Diencephalon (tissue), 1 donor: Measurements from ENCODE around the gene GTSE1. TPM values are rescaled to one million over a fixed set of nuclear protein-coding genes. Genes with fewer than 3 reads are reported as not detected.

Experiments used
- total RNA-seq: library from RNA; depleted of rRNA; stranded (reverse); fragments of >200 nt; gene quantifications from one replicate; pipeline ENCODE4 v1.2.3, GENCODE V29; 2014

Gene GTSE1, protein sequence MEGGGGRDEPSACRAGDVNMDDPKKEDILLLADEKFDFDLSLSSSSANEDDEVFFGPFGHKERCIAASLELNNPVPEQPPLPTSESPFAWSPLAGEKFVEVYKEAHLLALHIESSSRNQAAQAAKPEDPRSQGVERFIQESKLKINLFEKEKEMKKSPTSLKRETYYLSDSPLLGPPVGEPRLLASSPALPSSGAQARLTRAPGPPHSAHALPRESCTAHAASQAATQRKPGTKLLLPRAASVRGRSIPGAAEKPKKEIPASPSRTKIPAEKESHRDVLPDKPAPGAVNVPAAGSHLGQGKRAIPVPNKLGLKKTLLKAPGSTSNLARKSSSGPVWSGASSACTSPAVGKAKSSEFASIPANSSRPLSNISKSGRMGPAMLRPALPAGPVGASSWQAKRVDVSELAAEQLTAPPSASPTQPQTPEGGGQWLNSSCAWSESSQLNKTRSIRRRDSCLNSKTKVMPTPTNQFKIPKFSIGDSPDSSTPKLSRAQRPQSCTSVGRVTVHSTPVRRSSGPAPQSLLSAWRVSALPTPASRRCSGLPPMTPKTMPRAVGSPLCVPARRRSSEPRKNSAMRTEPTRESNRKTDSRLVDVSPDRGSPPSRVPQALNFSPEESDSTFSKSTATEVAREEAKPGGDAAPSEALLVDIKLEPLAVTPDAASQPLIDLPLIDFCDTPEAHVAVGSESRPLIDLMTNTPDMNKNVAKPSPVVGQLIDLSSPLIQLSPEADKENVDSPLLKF
- total RNA-seq, result 3.0 TPM

DNA sequence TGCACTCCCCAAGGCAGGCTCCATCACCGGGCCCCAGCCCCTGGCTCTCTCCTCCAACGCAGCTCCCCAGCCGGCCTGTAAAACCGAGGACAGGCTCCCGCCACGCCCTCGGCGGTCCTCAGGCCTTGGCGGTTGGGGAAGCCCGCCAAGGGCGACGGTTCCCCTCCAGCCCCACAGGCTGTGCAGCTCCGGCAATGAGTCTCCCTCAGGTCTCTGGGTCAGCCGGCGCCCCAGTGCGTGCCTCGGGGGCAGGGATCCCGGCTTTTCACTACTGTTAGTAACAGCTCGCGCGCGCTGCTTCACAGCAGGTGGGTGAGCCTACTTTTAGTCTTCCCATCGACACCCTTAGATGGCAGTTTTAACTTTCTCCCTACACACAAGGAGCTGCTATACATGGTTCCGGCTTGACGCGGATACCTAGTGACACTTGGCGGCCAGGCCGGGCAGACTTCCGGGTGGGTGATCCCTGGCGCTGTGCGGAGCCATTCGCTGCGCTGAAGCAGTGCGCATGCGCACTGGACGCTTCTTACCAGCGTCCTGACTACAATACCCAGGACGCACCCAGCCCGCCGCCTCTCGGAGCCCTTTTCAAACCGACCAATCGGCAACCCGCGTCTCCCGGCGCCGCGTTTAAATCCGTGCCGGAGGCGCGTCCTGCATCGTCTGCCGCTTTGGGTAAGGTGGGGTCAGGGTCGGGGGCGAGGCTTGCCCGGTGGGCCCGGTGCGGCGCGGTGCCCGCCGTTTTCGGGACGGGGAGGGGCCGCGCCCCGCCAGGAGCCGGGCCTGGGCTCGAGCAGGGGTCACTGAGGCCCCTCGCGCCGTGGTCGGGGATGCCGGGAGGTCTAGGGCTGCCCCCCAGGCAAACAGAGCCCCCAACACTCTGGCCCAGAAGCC lies at the start of gene GTSE1:
Gene GTSE1 (plus strand): TSS at position 614 of the 894 bp plus-strand sequence. CDS start 531 bp downstream, outside the sequence.

DNA sequence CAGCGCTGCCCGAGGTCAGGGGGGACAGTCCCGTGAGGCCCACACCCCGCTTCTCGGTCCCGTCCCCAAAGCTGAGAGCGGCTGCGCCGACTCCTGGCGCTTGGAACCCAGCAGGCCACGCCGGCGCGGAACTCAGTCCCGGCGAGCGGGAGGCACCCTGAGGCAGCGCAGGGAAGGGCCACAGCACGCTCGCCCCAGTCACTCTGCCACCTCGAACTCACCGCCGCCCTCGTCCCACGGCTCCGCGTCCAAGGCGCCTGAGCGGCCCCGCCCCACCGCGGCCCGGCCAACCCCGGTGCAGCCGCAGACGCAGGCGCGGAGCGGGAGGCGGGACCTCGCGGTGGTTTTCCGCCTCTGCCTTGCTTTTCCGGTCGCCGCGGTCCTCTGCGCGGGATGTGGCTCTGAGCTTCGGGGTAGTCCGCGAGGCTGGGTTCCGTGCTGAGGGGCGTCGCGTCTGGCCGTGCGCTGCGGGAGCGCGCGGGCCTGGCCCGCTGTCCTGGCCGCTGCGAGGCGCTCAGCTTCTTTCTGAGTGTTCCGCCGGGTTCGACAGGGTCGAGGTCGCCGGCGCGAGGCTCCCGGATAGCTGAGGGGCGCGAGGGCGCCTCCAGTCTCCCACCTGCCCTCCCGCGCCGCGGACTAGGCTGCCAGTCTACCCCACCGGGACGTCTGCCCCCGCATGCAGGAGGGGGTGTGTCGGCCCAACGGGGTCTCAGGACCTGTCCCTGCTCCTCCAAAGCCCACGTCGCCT lies 46.5 kb upstream of the GTSE1 start, which contains the start of gene CDPF1:
Gene CDPF1 (minus strand): TSS at position 259 of the 748 bp plus-strand sequence. CDS start 2,009 bp downstream, outside the sequence.

DNA sequence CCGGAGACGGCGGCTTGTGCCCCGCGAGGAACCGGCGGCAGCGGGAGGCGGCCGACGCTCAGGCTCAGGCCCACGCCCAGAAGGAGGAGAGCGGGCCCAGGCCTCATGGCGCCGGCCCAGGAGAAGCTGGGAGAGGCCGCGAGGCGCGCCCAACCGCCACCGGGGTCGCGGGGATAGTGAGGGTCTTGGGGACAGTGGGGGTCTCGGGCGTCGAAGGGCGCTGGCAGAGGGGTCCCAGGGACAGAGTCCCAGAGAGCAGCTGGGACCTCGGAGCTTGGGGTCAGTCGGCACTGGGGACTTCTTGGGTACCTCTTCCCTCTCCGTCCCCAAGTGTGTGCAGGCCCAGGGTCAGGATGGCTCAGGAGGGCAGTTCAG lies 33.5 kb upstream of the GTSE1 start, which contains the start of gene PKDREJ:
Gene PKDREJ (minus strand): TSS at position 128 of the 375 bp plus-strand sequence. CDS start 21 bp downstream, at position 107.

DNA sequence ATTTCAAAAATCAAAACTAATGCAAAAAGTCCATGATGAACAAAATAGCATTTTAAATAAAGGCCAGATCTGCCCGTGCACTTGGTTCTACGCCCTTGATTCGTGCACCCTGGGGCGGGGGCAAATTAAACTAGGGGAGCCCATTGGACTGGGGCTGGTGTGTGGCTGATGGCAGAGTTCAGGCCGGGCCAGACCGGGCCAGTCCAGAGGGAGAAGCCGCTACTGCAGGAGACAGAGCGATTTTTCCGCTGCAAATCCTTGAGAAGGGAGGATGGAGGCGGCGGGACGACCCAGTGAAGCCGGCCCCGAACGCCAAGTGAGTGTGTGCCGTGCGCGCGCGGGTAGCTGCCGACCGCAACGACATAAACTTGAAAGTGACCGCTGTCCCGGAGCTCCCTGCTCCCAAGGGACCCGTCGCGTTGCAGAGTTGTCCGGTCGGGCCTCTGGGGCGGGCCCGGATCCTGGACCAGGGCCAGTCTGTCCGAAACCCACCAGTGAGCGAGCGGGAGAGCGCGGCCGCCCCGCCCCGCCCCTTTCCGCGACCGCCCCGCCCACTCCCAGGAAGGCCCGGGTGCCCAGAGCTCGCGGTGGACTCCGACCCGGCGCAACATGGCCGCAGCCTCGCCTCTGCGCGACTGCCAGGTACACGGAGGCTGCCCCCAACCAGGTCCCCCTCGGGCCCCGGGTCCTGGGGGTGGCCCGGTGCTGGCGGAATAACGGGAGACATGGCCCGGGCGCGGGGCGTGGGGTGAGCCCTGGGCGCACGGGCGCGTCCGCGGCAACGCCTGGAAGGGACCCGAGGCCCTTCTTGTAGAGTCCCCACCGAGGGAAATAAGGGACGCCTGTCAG lies 29.0 kb upstream of the GTSE1 start, which contains the start of gene TTC38:
Gene TTC38 (plus strand): TSS at position 578 of the 849 bp plus-strand sequence. CDS start 32 bp downstream, at position 610.

DNA sequence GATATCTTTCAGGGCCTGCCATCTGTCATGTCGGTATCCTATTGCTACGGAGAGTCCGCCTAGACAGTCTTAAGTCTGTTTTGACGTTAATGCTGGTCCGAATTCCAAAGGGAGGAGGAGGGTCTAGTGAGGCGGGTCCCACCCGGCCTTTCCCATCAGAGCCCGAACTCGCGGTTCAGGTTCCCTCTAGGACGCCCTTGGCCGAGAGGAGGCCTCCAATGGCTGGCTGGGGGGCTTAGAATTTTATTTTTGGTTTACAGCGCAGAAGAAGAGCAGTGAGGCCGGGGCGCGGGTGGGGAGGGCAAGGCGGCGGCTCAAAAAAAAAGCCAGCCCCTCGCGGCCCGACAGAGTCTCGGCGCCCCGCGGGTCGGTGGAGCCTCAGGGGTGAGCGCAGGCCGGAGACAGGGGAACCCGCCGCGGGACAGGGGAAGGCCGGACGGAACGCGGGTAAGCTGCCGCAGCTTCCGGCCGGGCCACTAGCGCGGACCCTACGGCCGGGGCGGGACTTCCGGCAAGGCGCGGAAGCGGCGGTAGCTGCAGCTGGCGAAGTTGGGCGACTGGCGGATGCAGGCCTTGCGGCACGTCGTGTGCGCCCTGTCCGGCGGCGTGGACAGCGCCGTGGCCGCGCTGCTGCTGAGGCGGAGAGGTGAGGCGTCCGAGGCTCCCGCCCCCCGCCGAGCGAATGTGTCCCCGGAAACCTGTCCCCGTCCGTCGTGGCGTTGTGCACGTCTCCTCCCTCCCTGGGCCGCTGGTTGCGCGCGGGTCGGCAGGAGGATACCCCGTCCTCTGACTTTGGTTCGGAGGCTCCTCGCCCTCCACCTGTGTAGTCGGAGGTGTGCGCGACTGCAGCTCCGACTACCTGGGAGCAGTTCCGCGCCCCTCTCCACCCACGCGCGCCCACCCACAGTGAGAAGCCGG lies 38.8 kb downstream of the GTSE1 start, which contains the start of gene TRMU:
Gene TRMU (plus strand): TSS at position 514 of the 918 bp plus-strand sequence. CDS start 51 bp downstream, at position 565.

Other genes with a start within 250 kb of the GTSE1 start
- 9.7 TPM for gene PPARA, start 146.3 kb upstream of the GTSE1 start, total RNA-seq
- gene CDPF1, start 46.6 kb upstream of the GTSE1 start, total RNA-seq, result 10.6 TPM
- under 0.01 TPM for gene PKDREJ, start 33.5 kb upstream of the GTSE1 start, total RNA-seq
- gene TTC38, start 28.9 kb upstream of the GTSE1 start, total RNA-seq, result 13.8 TPM
- gene TRMU, start 38.8 kb downstream of the GTSE1 start, total RNA-seq, result 25.4 TPM
- 4.4 TPM for gene CELSR1, start 240.8 kb downstream of the GTSE1 start, total RNA-seq